Liver (tissue), 9 donors: Measurements from ENCODE around the gene GCC2. TPM values are rescaled to one million over a fixed set of nuclear protein-coding genes. Genes with fewer than 3 reads are reported as not detected.
"Not testable (repeated sequence)": the region's sequence is repeated elsewhere in the genome, so short reads cannot be mapped to it uniquely, and the experiment has no call there.

Source experiments
- DNase-seq: peaks from one replicate; pipeline ENCODE4 v3.0.0-alpha.2; 2017; ENCODE audit warnings: low spot score
- H3K27ac ChIP-seq, 2 donors: one replicate each; pipeline ENCODE4 v1.7.0; 2013; ENCODE audit warnings: inconsistent platforms in 2 of 2, low read length in 2 of 2, control low read depth in 1 of 2, low read depth in 1 of 2, mild to moderate bottlenecking in 1 of 2
- H3K27me3 ChIP-seq, 4 donors: one replicate each; pipeline versions ENCODE4 v1.6.1 to v1.7.0; 2013; ENCODE audit warnings: low read length in 3 of 4, inconsistent platforms in 1 of 4, mild to moderate bottlenecking in 1 of 4, moderate library complexity in 1 of 4; ENCODE audit not compliant: control insufficient read depth in 4 of 4, insufficient read depth in 4 of 4
- H3K36me3 ChIP-seq, 4 donors: one replicate each; pipeline versions ENCODE4 v1.6.1 to v1.7.0; 2013; ENCODE audit warnings: low read length in 3 of 4, mild to moderate bottlenecking in 3 of 4, low read depth in 1 of 4, moderate library complexity in 1 of 4; ENCODE audit not compliant: control insufficient read depth in 4 of 4, insufficient read depth in 3 of 4
- H3K4me1 ChIP-seq, 4 donors: one replicate each; pipeline versions ENCODE4 v1.6.1 to v1.7.0; 2013; ENCODE audit warnings: low read length in 3 of 4, mild to moderate bottlenecking in 3 of 4, moderate library complexity in 1 of 4; ENCODE audit not compliant: control insufficient read depth in 4 of 4, insufficient read depth in 4 of 4
- H3K4me3 ChIP-seq, 3 donors: one replicate each; pipeline versions ENCODE4 v1.6.1 to v1.7.0; 2013; ENCODE audit warnings: low read length in 3 of 3, control low read depth in 1 of 3, low read depth in 1 of 3, mild to moderate bottlenecking in 1 of 3
- H3K9ac ChIP-seq, 2 donors: one replicate each; pipeline ENCODE4 v1.7.0; 2013; ENCODE audit warnings: low read length in 2 of 2, mild to moderate bottlenecking in 2 of 2, moderate library complexity in 2 of 2, control low read depth in 1 of 2, low read depth in 1 of 2
- H3K9me3 ChIP-seq, 4 donors: one replicate each; pipeline versions ENCODE4 v1.6.1 to v1.7.0; 2013; ENCODE audit warnings: low read length in 3 of 4; ENCODE audit not compliant: control insufficient read depth in 4 of 4
- EGR1 ChIP-seq, 2 donors: IDR thresholded peaks; 2 replicates each; pipeline ENCODE4 v1.6.1; 2016 to 2018; ENCODE audit warnings: antibody characterized with exemption in 2 of 2, low read depth in 2 of 2
- FOXA1 ChIP-seq: IDR thresholded peaks from 2 replicates; pipeline ENCODE4 v1.6.1; 2016; ENCODE audit warnings: antibody characterized with exemption
- FOXA2 ChIP-seq: IDR thresholded peaks from 2 replicates; pipeline ENCODE4 v1.6.1; 2016; ENCODE audit warnings: antibody characterized with exemption
- GABPA ChIP-seq, 2 donors: IDR thresholded peaks in 1 of 2; conservative IDR thresholded peaks in 1 of 2; 2 replicates each; pipeline ENCODE4 v1.6.1; 2016; ENCODE audit warnings: antibody characterized with exemption in 2 of 2, mild to moderate bottlenecking in 1 of 2, moderate library complexity in 1 of 2
- HNF4A ChIP-seq, 2 donors: conservative IDR thresholded peaks; 2 replicates each; pipeline ENCODE4 v1.6.1; 2016; ENCODE audit warnings: antibody characterized with exemption in 2 of 2, mild to moderate bottlenecking in 2 of 2
- HNF4G ChIP-seq: IDR thresholded peaks from 2 replicates; pipeline ENCODE4 v1.6.1; 2016; ENCODE audit warnings: antibody characterized with exemption
- JUND ChIP-seq, 2 donors: IDR thresholded peaks; 2 replicates each; pipeline ENCODE4 v1.6.1; 2016; ENCODE audit warnings: antibody characterized with exemption in 2 of 2
- NR2F2 ChIP-seq: IDR thresholded peaks from 2 replicates; pipeline ENCODE4 v1.6.1; 2016; ENCODE audit warnings: antibody characterized with exemption
- RAD21 ChIP-seq, 2 donors: IDR thresholded peaks; 2 replicates each; pipeline ENCODE4 v1.6.1; 2016; ENCODE audit warnings: antibody characterized with exemption in 2 of 2, mild to moderate bottlenecking in 2 of 2
- RXRA ChIP-seq, 2 donors: IDR thresholded peaks; 2 replicates each; pipeline ENCODE4 v1.6.1; 2017 to 2018; ENCODE audit warnings: antibody characterized with exemption in 2 of 2, mild to moderate bottlenecking in 1 of 2
- SP1 ChIP-seq: IDR thresholded peaks from 2 replicates; pipeline ENCODE4 v1.6.1; 2018; ENCODE audit warnings: antibody characterized with exemption, mild to moderate bottlenecking
- TAF1 ChIP-seq: conservative IDR thresholded peaks from 2 replicates; pipeline ENCODE4 v1.6.1; 2016; ENCODE audit warnings: antibody characterized with exemption, mild to moderate bottlenecking
- YY1 ChIP-seq: IDR thresholded peaks from 2 replicates; pipeline ENCODE4 v1.6.1; 2016; ENCODE audit warnings: antibody characterized with exemption, mild to moderate bottlenecking
- WGBS: extraction: QIAGEN DNeasy Blood & Tissue Kit; methylation state at CpG from one replicate; pipeline ENCODE4 v1.1.7; 2013; 5-methylcytosine and 5-hydroxymethylcytosine counted together
- polyA plus RNA-seq, 2 donors: library from polyadenylated mRNA; stranded (reverse) in 1 of 2; unstranded in 1 of 2; fragments of 200-250 nt in 1 of 2; fragments of >200 nt in 1 of 2; fragmentation: Nextera tagmentation in 1 of 2; extraction: Ambion mirVana in 1 of 2; gene quantifications; one replicate each; pipeline versions ENCODE4 v1.2.1 to v1.2.3, GENCODE V29; 2013 to 2015
- total RNA-seq, 2 donors: library from RNA; depleted of rRNA; stranded (reverse); fragments of >200 nt; gene quantifications; one replicate each; pipeline ENCODE4 v1.2.3, GENCODE V29; 2014
- TF ChIP-seq, protein P1 (sequence below): fragments of 150-350 bp; IDR thresholded peaks from 2 replicates; pipeline ENCODE4 v1.5.1; 2017; ENCODE audit warnings: improper control_type of control experiment, low read depth, low read length; ENCODE audit not compliant: missing input control
- TF ChIP-seq, protein P2 (sequence below): IDR thresholded peaks from 2 replicates; pipeline ENCODE4 v1.6.1; 2016; ENCODE audit warnings: antibody characterized with exemption
- TF ChIP-seq, protein P3 (sequence below): IDR thresholded peaks from 2 replicates; pipeline ENCODE4 v1.6.1; 2016; ENCODE audit warnings: antibody characterized with exemption, mild to moderate bottlenecking
- TF ChIP-seq, protein P4 (sequence below): IDR thresholded peaks from 2 replicates; pipeline ENCODE4 v1.6.1; 2016; ENCODE audit warnings: antibody characterized with exemption
- TF ChIP-seq, protein P5 (sequence below): IDR thresholded peaks from 2 replicates; pipeline ENCODE4 v1.6.1; 2016; ENCODE audit warnings: antibody characterized with exemption
- donor health status: healthy.
- donor health status: healthy.
- donor health status: healthy.
- donor health status: healthy.
- donor health status: healthy.

Gene GCC2
- total and polyA plus RNA-seq, 4 donors, result 4.8 to 26.1 (median 19.9) TPM

DNA sequence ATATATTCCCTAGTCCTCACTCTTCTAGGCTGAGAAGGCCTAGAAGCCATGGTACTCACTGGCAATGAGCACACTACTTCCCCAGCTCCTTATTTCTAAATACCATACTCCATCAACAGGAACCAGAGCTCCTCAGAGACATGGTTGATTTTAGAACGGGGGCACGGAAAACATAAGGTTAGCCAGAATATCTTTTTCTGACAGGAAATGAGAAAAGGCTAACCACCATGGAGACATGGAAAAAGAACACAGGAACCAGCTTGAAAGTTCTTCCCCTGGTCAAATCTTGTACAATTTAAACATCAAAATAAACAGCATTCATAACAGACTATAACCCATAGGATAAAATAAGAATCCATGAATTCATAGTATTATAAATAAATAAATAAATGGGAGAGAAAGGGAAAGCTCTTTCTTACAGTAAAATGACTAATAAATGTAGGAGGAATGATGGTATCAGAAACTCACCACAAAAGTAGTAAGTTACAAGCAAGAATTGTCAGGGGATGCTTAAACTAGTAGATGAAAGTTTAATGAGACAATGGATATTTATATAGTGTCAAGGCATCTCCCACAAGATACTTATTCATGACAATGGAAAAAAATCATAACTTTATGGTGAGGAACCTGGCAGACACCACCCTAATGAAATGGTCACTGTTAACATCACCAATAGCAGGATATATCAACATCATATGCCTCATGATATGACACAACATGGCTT, 20.6 kb upstream of the GCC2 start:
- Histone ChIP-seq H3K4me3 (no peak overlapping the region), H3K27me3 (no peaks in the 10 kb centered on the region), H3K4me1 (no peaks in the 10 kb centered on the region), H3K36me3 (no peaks in the 10 kb centered on the region), H3K9me3 (no peaks in the 10 kb centered on the region), H3K9ac (no peak overlapping the region), H3K27ac (no peak overlapping the region)
- WGBS, result 79% methylated on average over 2 of the region's 2 CpGs
- no peak for DNase-seq
- TF ChIP-seq EGR1 (IDR thresholded peaks at IDR 0.05; ENCODE audit: low read depth in 2 of 2) (no peak), RXRA (IDR thresholded peaks at IDR 0.05) (no peak), RAD21 (IDR thresholded peaks at IDR 0.05) (no peak), FOXA2 (no peak), TAF1 (no peak), JUND (IDR thresholded peaks at IDR 0.05) (no peak), HNF4G (no peak), HNF4A (conservative IDR thresholded peaks at IDR 0.05) (no peak), NR2F2 (no peak), YY1 (no peak), GABPA (IDR thresholded peaks at IDR 0.05 in 1 of 2, conservative IDR thresholded peaks at IDR 0.05 in 1 of 2) (no peak), FOXA1 (no peak), SP1 (no peak)
- TF ChIP-seq, protein P1, sequence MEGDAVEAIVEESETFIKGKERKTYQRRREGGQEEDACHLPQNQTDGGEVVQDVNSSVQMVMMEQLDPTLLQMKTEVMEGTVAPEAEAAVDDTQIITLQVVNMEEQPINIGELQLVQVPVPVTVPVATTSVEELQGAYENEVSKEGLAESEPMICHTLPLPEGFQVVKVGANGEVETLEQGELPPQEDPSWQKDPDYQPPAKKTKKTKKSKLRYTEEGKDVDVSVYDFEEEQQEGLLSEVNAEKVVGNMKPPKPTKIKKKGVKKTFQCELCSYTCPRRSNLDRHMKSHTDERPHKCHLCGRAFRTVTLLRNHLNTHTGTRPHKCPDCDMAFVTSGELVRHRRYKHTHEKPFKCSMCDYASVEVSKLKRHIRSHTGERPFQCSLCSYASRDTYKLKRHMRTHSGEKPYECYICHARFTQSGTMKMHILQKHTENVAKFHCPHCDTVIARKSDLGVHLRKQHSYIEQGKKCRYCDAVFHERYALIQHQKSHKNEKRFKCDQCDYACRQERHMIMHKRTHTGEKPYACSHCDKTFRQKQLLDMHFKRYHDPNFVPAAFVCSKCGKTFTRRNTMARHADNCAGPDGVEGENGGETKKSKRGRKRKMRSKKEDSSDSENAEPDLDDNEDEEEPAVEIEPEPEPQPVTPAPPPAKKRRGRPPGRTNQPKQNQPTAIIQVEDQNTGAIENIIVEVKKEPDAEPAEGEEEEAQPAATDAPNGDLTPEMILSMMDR, result no peak
- TF ChIP-seq, protein P2, sequence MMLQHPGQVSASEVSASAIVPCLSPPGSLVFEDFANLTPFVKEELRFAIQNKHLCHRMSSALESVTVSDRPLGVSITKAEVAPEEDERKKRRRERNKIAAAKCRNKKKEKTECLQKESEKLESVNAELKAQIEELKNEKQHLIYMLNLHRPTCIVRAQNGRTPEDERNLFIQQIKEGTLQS, result no peak
- TF ChIP-seq, protein P3, sequence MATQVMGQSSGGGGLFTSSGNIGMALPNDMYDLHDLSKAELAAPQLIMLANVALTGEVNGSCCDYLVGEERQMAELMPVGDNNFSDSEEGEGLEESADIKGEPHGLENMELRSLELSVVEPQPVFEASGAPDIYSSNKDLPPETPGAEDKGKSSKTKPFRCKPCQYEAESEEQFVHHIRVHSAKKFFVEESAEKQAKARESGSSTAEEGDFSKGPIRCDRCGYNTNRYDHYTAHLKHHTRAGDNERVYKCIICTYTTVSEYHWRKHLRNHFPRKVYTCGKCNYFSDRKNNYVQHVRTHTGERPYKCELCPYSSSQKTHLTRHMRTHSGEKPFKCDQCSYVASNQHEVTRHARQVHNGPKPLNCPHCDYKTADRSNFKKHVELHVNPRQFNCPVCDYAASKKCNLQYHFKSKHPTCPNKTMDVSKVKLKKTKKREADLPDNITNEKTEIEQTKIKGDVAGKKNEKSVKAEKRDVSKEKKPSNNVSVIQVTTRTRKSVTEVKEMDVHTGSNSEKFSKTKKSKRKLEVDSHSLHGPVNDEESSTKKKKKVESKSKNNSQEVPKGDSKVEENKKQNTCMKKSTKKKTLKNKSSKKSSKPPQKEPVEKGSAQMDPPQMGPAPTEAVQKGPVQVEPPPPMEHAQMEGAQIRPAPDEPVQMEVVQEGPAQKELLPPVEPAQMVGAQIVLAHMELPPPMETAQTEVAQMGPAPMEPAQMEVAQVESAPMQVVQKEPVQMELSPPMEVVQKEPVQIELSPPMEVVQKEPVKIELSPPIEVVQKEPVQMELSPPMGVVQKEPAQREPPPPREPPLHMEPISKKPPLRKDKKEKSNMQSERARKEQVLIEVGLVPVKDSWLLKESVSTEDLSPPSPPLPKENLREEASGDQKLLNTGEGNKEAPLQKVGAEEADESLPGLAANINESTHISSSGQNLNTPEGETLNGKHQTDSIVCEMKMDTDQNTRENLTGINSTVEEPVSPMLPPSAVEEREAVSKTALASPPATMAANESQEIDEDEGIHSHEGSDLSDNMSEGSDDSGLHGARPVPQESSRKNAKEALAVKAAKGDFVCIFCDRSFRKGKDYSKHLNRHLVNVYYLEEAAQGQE, result no peak
- TF ChIP-seq, protein P4, sequence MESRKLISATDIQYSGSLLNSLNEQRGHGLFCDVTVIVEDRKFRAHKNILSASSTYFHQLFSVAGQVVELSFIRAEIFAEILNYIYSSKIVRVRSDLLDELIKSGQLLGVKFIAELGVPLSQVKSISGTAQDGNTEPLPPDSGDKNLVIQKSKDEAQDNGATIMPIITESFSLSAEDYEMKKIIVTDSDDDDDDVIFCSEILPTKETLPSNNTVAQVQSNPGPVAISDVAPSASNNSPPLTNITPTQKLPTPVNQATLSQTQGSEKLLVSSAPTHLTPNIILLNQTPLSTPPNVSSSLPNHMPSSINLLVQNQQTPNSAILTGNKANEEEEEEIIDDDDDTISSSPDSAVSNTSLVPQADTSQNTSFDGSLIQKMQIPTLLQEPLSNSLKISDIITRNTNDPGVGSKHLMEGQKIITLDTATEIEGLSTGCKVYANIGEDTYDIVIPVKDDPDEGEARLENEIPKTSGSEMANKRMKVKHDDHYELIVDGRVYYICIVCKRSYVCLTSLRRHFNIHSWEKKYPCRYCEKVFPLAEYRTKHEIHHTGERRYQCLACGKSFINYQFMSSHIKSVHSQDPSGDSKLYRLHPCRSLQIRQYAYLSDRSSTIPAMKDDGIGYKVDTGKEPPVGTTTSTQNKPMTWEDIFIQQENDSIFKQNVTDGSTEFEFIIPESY, result no peak
- TF ChIP-seq, protein P5, sequence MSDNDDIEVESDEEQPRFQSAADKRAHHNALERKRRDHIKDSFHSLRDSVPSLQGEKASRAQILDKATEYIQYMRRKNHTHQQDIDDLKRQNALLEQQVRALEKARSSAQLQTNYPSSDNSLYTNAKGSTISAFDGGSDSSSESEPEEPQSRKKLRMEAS, result no peak

DNA sequence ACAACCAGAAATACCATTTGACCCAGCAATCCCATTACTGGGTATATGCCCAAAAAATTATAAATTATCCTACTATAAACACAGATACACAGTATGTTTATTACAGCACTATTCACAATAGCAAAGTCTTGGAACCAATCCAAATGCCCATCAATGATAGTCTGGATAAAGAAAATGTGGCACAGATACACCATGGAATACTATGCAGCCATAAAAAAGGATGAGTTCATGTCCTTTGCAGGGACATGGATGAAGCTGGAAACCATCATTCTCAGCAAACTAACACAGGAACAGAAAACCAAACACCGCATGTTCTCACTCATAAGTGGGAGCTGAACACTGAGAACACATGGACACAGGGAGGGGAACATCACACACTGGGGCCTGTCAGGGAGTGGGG, 13.4 kb upstream of the GCC2 start:
- not testable (repeated sequence) for H3K4me1 ChIP-seq, H3K4me3 ChIP-seq, H3K27ac ChIP-seq, H3K36me3 ChIP-seq, H3K27me3 ChIP-seq, H3K9me3 ChIP-seq, DNase-seq, H3K9ac ChIP-seq
- WGBS, result 97% methylated on average over 1 of the region's 1 CpG
